DOHH2 (cell line): ENCODE results near the gene DCHS2.

ENCODE experiments used
- EZH2phosphoT487 ChIP-seq: fragments of 200-600 bp; sonication (generic); IDR thresholded peaks from 2 replicates; pipeline ENCODE4 v1.6.1; 2017; ENCODE audit warnings: borderline replicate concordance, mild to moderate bottlenecking, antibody characterized with exemption, low read length, moderate library complexity, mixed read lengths
- TF ChIP-seq, protein P1 (sequence below): fragments of 200-600 bp; sonication (generic); IDR thresholded peaks from one replicate; pipeline ENCODE4 v1.5.1; 2014; ENCODE audit warnings: antibody characterized with exemption, mild to moderate bottlenecking, low read depth, low read length; ENCODE audit not compliant: poor library complexity, severe bottlenecking

DNA sequence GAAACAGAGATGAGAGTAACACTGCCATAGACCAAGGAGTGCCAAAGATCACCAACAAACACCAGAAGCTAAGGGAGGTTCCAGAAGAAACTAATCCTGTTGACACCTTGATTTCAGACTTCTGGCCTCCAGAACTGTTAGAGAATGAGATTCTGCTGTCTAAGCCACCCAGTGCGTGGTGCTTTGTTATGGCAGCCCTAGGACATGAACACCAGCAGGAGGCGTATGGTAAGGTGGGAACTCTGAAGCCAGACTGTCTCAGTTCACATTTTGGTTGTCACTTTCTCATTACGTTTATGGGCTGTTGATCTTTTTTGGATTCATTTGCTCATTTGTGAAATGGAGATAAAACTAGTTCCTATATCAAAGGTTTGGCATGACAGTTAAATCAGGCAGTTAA is 142.9 kb downstream of the DCHS2 start:
- TF ChIP-seq, protein P1, sequence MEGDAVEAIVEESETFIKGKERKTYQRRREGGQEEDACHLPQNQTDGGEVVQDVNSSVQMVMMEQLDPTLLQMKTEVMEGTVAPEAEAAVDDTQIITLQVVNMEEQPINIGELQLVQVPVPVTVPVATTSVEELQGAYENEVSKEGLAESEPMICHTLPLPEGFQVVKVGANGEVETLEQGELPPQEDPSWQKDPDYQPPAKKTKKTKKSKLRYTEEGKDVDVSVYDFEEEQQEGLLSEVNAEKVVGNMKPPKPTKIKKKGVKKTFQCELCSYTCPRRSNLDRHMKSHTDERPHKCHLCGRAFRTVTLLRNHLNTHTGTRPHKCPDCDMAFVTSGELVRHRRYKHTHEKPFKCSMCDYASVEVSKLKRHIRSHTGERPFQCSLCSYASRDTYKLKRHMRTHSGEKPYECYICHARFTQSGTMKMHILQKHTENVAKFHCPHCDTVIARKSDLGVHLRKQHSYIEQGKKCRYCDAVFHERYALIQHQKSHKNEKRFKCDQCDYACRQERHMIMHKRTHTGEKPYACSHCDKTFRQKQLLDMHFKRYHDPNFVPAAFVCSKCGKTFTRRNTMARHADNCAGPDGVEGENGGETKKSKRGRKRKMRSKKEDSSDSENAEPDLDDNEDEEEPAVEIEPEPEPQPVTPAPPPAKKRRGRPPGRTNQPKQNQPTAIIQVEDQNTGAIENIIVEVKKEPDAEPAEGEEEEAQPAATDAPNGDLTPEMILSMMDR, result no peak
- TF ChIP-seq EZH2phosphoT487, result no peak
